GM13977 (cell line): ENCODE results near the gene ARID4B.

Experiments used
- DNase-seq: peaks from one replicate; pipeline ENCODE4 v3.0.0; 2012; ENCODE audit warnings: low spot score
- CTCF ChIP-seq: IDR thresholded peaks from 2 replicates; pipeline ENCODE4 v1.5.1; 2012; ENCODE audit warnings: mild to moderate bottlenecking, control low read depth; ENCODE audit not compliant: insufficient read depth; ENCODE audit errors: extremely low read depth, missing control alignments
- in situ Hi-C: fragments of 300-500 bp; cut with MboI; formaldehyde crosslinking; loops from one replicate; pipeline ENCODE4 v1.12.0; 2022; ENCODE audit warnings: low sequenced_read_pairs, low pct_unique_long_range_greater_than_20kb, mixed read lengths, inconsistent platforms; ENCODE audit not compliant: unreplicated experiment

Gene ARID4B

GRCh38 chr1:235296729-235297128, 31.2 kb downstream of the ARID4B start:
- in situ Hi-C loops, result no loop called here

GRCh38 chr1:235295902-235296350, 32.1 kb downstream of the ARID4B start:
- in situ Hi-C loops, result no loop called here
- TF ChIP-seq CTCF, result no peak
- no peak for DNase-seq

More at GRCh38 chr1:235296729-235297128, 31.2 kb downstream of the ARID4B start:
- no peak for DNase-seq
- no peak for TF ChIP-seq CTCF

GRCh38 chr1:235293322-235293942, 34.5 kb downstream of the ARID4B start:
- in situ Hi-C loops, result no loop called here
- TF ChIP-seq CTCF, result no peak
- DNase-seq, result no peak

GRCh38 chr1:235292790-235293189, 35.2 kb downstream of the ARID4B start:
- in situ Hi-C loops, result no loop called here
- DNase-seq, result no peak
- TF ChIP-seq CTCF, result no peak

- in situ Hi-C loops, result no loop called here
- DNase-seq, result no peak
- TF ChIP-seq CTCF, result no peak
These were observed 36.3 kb downstream of the ARID4B start for GRCh38 chr1:235291599-235292091.

GRCh38 chr1:235290740-235291502, 37.1 kb downstream of the ARID4B start:
- no peak for DNase-seq
- TF ChIP-seq CTCF, result no peak
- in situ Hi-C loops, result no loop called here
